ENCODE data around the gene DTX2.
A peak's percentile ranks its signal among the peaks of the same experiment; 100 is the strongest.
"Not testable (repeated sequence)": the region's sequence is repeated elsewhere in the genome, so short reads cannot be mapped to it uniquely, and the experiment has no call there.

The DTX2 gene

DNA sequence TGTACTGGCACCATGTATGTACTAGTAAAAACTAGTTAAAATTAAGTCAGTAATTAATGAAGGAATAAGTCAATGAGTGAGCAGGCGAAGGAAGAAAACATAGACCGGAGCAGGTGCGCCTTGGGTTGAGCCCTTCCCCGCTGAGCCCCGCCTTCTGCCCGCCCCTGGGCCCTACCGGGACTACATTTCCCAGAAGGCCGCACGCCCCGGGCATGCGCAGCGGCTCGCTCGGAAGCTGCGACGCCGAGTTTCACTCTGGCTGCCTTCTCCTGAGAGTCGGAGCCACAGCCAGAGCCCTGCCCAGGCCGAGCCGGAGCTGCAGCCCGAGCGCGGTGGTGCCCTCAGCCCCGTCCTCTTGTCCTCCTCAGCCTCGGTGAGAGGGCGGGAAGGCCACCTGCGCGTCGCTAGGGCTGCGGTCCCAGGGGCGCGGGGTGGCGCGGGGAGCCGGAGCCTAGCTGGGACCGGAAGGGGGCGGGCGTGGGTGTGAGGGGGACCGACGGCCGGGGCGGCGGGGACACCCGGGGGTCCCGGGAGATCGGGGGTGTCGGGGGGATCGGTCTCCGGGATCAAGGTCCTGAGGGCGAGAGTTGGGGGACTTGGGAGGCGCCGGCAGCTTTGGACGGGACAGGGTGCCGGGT, at the start of gene DTX2:
Gene DTX2, plus strand, starts transcription at position 246 of the 638 bp plus-strand sequence. CDS start 18,801 bp downstream, outside the sequence.
- Mint-ChIP-seq H3K4me1 (ENCODE audit: low read depth) (peaks cover 15% of the 10 kb centered on the region), H3K27ac (peak within 1 kb of the TSS; percentile 45), H3K36me3 (ENCODE audit: low read depth) (peaks cover 20% of the 10 kb centered on the region), H3K4me3 (peak within 1 kb of the TSS; percentile 70)
- H3K27me3 Mint-ChIP-seq; intact Hi-C loops (cut with micrococcal nuclease); H3K9me3 Mint-ChIP-seq: not testable (repeated sequence)

- H3K27ac Mint-ChIP-seq, result peak overlapping the region; percentile 30
- H3K9me3 Mint-ChIP-seq, result no peaks in the 10 kb centered on the region
- no peaks in the 10 kb centered on the region for H3K27me3 Mint-ChIP-seq
These were observed 49.3 kb upstream of the DTX2 start for GRCh38 chr7:76412249-76412648.

GRCh38 chr7:76417654-76418310, 43.7 kb upstream of the DTX2 start:
- H3K36me3 Mint-ChIP-seq (ENCODE audit: low read depth); H3K27me3 Mint-ChIP-seq; H3K27ac Mint-ChIP-seq; H3K4me3 Mint-ChIP-seq; H3K9me3 Mint-ChIP-seq; intact Hi-C loops (cut with micrococcal nuclease): not testable (repeated sequence)
- H3K4me1 Mint-ChIP-seq (ENCODE audit: low read depth), result peaks cover 20% of the 10 kb centered on the region

More at GRCh38 chr7:76412249-76412648, 49.3 kb upstream of the DTX2 start:
- H3K4me3 Mint-ChIP-seq, result no peak overlapping the region
- peaks cover 25% of the 10 kb centered on the region for H3K4me1 Mint-ChIP-seq (ENCODE audit: low read depth)
- intact Hi-C loops (cut with micrococcal nuclease), result no loop called here
- H3K36me3 Mint-ChIP-seq (ENCODE audit: low read depth), result peaks cover 7% of the 10 kb centered on the region

DNA sequence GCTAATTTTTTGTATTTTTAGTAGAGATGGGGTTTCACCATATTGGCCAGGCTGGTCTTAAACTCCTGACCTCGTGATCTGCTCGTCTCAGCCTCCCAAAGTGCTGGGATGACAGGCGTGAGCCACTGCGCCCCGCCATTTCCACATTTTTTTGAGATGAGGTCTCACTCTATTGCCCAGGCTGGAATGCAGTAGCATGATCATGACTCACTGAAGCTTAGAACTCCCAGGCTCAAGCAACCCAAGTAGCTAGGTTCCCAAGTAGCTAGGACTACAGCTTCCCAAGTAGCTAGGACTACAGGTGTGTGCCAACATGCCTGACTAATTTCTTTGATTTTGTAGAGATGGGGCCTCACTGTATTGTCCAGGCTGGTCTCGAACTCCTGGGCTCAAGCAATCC, 40.4 kb upstream of the DTX2 start:
- intact Hi-C loops (cut with micrococcal nuclease); H3K9me3 Mint-ChIP-seq; H3K27ac Mint-ChIP-seq; H3K36me3 Mint-ChIP-seq (ENCODE audit: low read depth); H3K27me3 Mint-ChIP-seq; H3K4me3 Mint-ChIP-seq: not testable (repeated sequence)
- peaks cover 14% of the 10 kb centered on the region for H3K4me1 Mint-ChIP-seq (ENCODE audit: low read depth)

DNA sequence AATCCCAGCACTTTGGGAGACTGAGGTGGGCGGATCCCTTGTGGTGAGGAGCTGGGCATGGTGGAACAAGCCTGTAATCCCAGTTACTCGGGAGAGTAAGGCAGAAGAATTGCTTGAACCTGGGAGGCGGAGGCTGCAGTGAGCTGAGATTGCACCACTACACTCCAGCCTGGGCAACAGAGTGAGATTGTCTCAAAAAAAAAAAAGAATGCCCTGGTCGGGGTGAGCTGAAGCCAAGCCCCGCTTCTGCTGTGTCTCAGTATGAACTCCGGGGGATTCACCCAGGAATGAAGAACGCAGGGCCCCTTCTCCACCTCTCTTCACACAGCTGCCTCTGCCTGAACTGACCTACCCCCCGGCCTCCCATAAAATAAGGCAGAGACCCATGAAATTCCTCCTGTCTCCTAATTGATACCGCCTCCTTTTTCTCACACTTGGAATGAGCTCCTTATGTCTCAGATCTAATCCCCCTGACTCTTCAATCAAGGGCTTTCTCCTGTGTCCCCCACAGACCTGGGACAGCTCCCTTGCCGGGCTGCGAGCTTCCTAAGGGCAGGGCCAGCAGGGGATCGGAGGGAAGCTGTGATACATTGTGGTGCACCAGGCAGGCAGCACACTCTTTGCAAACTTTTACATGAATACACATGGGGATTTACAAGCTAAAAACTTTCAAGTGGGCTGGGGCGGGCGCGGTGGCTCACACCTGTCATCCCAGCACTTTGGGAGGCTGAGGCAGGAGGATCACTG, 37.7 kb upstream of the DTX2 start:
- H3K4me3 Mint-ChIP-seq, result no peak overlapping the region
- H3K27ac Mint-ChIP-seq, result no peak overlapping the region
- intact Hi-C loops (cut with micrococcal nuclease), result no loop called here
- peaks cover 2% of the 10 kb centered on the region for H3K27me3 Mint-ChIP-seq
- H3K36me3 Mint-ChIP-seq (ENCODE audit: low read depth), result no peaks in the 10 kb centered on the region
- no peaks in the 10 kb centered on the region for H3K9me3 Mint-ChIP-seq
- peaks cover 22% of the 10 kb centered on the region for H3K4me1 Mint-ChIP-seq (ENCODE audit: low read depth)

DNA sequence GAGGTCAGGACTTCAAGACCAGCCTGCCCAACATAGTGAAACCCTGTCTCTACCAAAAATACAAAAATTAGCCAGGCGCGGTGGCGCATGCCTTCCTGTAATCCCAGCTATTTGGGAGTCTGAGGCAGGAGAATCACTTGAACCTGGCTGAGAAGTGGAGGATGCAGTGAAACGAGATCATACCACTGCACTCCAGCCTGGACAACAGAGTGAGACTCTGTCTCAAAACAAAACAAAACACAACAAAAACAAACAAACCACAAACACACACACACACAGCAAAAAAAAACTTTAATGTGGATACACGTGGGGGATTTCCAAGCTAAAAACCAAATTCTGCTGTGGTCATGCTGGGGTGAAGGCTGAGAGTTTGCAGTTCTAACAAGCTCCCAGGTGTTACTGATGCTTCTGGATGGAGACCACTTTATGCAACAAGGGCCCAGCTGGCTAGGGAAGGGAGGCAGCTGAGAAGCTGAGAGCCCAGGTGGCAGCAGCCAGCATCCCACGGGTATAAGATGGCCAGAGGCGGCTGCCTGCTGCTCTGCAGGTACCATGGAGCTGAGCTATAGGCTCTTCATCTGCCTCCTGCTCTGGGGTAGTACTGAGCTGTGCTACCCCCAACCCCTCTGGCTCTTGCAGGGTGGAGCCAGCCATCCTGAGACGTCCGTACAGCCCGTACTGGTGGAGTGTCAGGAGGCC, 36.9 kb upstream of the DTX2 start, which contains the start of gene ZP3:
Gene ZP3, plus strand, starts transcription at position 538 of the 699 bp plus-strand sequence. Its CDS starts 15 bp downstream, at position 553.
- Mint-ChIP-seq H3K27me3 (peaks cover 2% of the 10 kb centered on the region), H3K36me3 (ENCODE audit: low read depth) (no peaks in the 10 kb centered on the region), H3K27ac (peak within 1 kb of the TSS; percentile 25), H3K4me1 (ENCODE audit: low read depth) (peaks cover 19% of the 10 kb centered on the region), H3K9me3 (no peaks in the 10 kb centered on the region), H3K4me3 (no peak within 1 kb of the TSS)
- intact Hi-C loops (cut with micrococcal nuclease), result no loop called here

DNA sequence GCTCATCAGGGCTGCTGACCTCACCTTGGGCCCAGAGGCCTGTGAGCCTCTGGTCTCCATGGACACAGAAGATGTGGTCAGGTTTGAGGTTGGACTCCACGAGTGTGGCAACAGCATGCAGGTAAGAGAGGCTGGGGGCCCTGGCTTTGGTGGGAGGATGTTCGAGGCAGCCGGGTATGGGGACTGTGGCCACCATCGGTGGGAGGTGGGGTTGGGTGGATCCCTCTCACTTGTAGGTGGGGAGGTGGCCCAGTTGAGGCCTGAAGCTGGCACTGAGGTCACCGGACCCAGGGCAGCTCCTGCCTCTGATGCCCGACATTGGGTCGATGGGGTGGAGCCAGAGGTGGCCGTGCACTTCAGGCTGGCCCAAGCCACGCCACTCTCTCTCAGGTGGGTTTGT, 36.4 kb upstream of the DTX2 start:
- Mint-ChIP-seq H3K36me3 (ENCODE audit: low read depth) (no peaks in the 10 kb centered on the region), H3K9me3 (no peaks in the 10 kb centered on the region), H3K27ac (peak overlapping the region; percentile 25), H3K27me3 (peaks cover 2% of the 10 kb centered on the region), H3K4me1 (ENCODE audit: low read depth) (peaks cover 13% of the 10 kb centered on the region), H3K4me3 (no peak overlapping the region)
- intact Hi-C loops (cut with micrococcal nuclease), result no loop called here

DNA sequence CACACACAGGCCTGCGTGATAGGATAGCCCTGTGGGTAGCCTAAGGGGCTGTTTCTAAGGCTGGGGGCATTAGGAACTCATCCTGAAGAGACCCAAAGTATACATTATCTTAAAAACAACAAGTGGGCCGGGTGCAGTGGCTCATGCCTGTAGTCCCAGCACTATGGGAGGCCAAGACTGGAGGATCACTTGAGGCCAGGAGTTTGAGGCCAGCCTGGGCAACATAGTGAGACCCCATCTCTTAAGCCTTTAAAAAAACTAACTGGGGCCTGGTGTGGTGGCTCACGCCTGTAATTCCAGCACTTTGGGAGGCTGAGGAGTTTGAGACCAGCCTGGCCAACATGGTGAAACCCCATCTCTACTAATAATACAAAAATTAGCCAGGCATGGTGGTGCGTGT, 36.0 kb upstream of the DTX2 start:
- H3K9me3 Mint-ChIP-seq; H3K27ac Mint-ChIP-seq; H3K27me3 Mint-ChIP-seq; intact Hi-C loops (cut with micrococcal nuclease); H3K4me3 Mint-ChIP-seq; H3K36me3 Mint-ChIP-seq (ENCODE audit: low read depth): not testable (repeated sequence)
- H3K4me1 Mint-ChIP-seq (ENCODE audit: low read depth), result peaks cover 12% of the 10 kb centered on the region

DNA sequence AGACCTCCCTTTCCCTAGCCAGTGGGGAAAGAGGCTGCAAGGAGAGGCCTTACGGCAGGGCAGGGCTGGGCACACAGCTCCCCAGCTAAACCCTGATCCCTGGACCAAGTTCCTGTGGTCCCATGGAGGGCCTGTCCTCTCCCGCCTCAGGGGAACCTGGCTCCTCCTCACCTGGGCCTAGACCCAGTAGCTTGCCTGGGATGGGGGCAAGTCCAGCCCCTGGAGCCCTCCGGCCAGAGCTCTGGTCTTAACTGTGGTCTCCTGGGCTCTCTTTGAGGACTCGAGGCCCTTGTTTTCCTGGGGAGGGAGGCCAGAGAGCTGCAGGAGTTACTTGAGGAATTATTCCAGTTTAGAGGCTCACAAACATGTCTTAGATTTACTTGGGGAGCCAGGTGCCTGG, 35.3 kb upstream of the DTX2 start:
- H3K27me3 Mint-ChIP-seq, result peaks cover 2% of the 10 kb centered on the region
- H3K4me1 Mint-ChIP-seq (ENCODE audit: low read depth), result peaks cover 12% of the 10 kb centered on the region
- no peak overlapping the region for H3K4me3 Mint-ChIP-seq
- intact Hi-C loops (cut with micrococcal nuclease), result no loop called here
- no peak overlapping the region for H3K27ac Mint-ChIP-seq
- no peaks in the 10 kb centered on the region for H3K36me3 Mint-ChIP-seq (ENCODE audit: low read depth)
- H3K9me3 Mint-ChIP-seq, result no peaks in the 10 kb centered on the region

GRCh38 chr7:76427635-76428034, 33.9 kb upstream of the DTX2 start:
- no peak overlapping the region for H3K27ac Mint-ChIP-seq
- no peaks in the 10 kb centered on the region for H3K36me3 Mint-ChIP-seq (ENCODE audit: low read depth)
- no peaks in the 10 kb centered on the region for H3K9me3 Mint-ChIP-seq
- peaks cover 2% of the 10 kb centered on the region for H3K27me3 Mint-ChIP-seq
- intact Hi-C loops (cut with micrococcal nuclease), result no loop called here
- peaks cover 12% of the 10 kb centered on the region for H3K4me1 Mint-ChIP-seq (ENCODE audit: low read depth)
- H3K4me3 Mint-ChIP-seq, result no peak overlapping the region

- Mint-ChIP-seq H3K27ac (peak overlapping the region; percentile 45), H3K9me3 (no peaks in the 10 kb centered on the region), H3K36me3 (ENCODE audit: low read depth) (no peaks in the 10 kb centered on the region), H3K27me3 (peaks cover 2% of the 10 kb centered on the region), H3K4me1 (ENCODE audit: low read depth) (peaks cover 12% of the 10 kb centered on the region), H3K4me3 (no peak overlapping the region)
- intact Hi-C loops (cut with micrococcal nuclease), result no loop called here
These were observed 33.2 kb upstream of the DTX2 start for GRCh38 chr7:76428149-76428823.

- Mint-ChIP-seq H3K9me3 (no peaks in the 10 kb centered on the region), H3K27me3 (peaks cover 2% of the 10 kb centered on the region), H3K27ac (peak overlapping the region; percentile 45), H3K4me1 (ENCODE audit: low read depth) (peaks cover 12% of the 10 kb centered on the region), H3K36me3 (ENCODE audit: low read depth) (no peaks in the 10 kb centered on the region), H3K4me3 (no peak overlapping the region)
- intact Hi-C loops (cut with micrococcal nuclease), result no loop called here
These were observed 32.4 kb upstream of the DTX2 start for GRCh38 chr7:76428868-76429805.

GRCh38 chr7:76430211-76430610, 31.3 kb upstream of the DTX2 start:
- no peak overlapping the region for H3K27ac Mint-ChIP-seq
- no peak overlapping the region for H3K4me3 Mint-ChIP-seq
- intact Hi-C loops (cut with micrococcal nuclease), result no loop called here
- peaks cover 12% of the 10 kb centered on the region for H3K4me1 Mint-ChIP-seq (ENCODE audit: low read depth)
- H3K27me3 Mint-ChIP-seq, result no peaks in the 10 kb centered on the region
- H3K36me3 Mint-ChIP-seq (ENCODE audit: low read depth), result peaks cover 7% of the 10 kb centered on the region
- H3K9me3 Mint-ChIP-seq, result no peaks in the 10 kb centered on the region
